Measurements from ENCODE around the gene HDGFL2.

Gene HDGFL2

DNA sequence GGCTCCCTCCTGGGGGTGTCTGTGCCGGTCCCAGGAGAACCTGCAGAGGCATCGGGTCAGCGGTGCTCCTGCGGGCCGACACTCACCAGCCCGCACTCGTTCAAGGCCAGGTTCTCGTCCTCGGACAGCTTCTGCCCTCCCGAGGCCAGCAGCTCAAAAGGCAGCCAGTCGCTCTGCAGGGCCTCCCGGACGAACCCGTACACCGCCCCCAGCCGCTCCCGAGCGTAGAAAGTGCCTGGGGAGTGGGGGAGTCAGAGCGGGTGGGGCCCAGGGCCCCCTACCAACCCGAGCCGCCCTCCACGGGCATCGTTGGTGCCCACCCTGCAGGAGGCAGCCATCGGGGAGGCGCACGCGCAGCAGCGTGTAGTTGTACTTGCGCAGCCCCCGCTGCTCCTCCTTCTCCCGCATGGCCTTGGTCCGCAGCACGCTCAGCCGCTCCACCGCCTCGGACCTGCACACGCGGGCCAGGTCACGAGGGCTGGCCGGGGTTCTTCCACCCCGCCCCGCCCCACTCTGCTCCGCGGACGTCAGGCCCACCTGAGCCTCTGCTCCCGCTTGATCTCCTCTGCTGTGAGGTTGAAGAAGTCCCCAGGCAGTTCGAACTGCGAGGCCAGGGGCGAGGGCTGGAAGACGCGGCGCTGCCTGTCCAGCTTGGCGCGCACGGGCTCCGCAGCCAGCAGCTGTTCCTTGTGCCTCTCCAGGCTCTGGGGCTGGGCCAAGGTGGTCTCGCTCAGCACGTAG lies 26.0 kb upstream of the HDGFL2 start:
- DNase-seq: no peak

DNA sequence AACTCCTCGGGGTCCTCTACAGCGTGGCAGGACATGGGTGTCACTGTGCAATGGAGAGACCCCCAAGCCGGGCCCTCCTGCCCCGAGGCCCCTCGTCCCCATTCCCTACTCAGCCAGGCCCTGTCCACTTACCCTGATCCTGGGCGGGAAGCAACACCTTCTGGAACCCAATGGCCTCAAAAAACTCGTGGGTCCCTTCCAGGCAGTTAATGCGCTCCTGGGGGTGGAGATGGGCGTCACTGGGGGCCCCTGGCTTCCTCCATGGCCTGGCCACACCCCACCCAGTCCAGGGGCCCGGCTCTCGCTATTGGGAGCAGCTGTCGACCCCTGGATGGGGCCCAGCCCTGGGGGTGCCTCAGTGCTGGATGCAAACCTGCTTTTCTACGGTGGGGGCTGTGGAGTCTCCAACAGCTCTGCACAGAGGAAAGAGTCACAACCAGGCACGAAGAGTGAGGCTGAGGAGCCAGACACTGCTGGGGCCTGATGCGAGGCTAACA lies 25.3 kb upstream of the HDGFL2 start:
- DNase-seq: no peak

DNA sequence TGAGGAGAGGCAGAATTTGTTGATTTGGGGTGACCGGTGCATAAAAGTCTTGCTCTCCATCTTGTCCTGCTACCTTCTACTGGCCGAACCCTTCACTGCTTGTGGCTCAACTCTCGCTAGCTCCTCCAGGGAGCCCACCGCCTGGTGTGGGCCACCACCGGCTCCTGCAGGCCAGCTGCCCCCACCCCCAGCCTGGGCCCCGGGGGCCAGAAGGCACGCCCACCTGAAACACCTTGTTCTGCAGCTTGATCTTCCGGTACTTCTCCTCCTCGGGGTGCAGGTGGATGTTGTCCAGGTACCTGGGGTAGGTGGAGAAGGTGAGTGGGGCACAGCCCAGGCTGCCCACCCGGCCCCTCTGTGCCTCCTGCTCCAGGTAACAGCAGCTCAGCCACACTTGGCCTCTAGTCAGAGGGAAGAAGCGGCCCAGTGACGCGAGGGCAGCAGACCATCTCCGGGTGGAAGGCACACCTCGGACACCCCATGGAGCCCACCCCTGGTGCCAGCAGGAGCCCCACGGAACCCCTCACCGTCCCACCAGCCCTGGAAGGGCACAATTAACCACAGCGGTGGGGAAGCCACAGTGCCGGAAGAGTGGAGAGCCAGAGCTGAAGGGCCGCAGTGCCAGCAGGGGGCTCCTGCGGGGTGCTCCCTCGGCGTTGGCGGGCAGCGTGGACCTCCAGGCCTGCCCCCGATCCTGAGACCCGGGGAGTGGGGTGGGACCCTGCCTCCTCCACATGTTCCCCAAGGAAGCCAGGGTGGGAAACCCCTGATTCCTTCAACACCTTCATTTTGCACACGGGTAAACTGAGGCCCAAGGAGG lies 24.6 kb upstream of the HDGFL2 start:
- no peak for DNase-seq

DNA sequence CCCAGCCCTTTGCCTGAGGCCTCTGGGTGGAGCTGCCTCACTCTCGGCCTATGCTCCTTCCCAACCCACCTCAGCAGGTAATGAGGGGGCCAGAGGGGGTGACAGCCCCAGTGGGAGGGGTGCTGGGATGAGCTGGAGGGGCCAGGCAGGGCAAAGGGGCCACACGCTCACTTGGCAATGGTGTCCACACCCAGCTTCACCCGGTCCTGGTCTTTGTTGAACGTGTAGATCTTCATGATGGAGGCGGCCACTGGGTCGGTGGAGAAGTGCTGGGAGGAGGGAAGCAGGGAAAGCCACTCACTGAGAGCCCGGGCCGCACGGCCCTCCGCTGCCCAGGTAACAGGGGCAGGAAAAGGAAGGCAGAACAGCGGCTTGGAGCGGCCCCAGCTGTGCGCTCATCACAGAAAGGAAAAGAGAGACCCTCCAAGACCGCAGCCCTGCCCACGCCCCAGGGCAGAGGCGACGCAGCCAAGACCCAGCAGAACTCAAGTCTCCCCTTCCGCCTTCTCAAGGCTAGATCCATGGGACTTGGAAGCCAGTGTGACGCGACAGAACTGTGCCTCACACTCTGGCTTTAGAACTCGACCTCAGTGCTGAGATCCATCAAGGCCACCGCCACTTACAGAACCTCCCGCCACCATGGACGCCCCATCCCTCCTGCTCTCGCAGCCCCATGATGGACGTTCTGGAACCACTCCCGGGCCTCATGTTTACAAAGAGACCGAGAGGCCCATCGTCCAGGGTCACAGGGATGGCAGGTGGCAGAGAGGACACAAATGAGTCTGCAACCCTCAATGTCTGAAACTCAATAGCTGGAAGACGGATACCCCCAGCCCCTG lies 23.7 kb upstream of the HDGFL2 start:
- no peak for DNase-seq

DNA sequence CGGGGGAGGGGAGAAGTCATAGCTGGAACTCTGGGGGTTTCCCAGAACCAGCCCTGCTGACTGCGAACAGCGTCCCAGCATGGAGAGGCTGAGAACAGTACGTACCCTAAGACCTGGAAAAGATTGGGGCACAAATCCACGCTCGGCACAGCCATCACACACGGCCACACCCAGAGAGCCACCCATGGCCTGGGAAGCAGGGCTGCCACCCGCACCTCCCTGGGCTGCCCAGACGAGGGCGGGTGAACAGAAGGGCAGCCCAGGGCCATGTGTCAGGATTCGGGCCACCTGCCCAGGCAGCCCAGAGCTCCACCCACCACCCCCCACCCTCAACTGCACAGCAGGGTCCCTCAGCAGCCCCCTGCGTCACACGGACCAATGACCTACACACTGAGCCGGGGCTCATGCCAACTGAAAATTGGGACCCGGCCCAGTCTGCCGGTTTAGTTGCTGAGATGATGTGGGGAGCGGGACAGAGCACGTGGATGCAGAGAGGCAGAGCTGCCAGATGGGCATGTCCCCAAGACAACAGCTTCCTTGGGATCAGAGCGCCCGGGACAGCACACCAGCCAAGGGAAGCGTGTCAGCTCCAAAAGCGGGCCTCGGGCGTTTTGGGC lies 23.0 kb upstream of the HDGFL2 start:
- DNase-seq: peak; percentile 74 to 80

DNA sequence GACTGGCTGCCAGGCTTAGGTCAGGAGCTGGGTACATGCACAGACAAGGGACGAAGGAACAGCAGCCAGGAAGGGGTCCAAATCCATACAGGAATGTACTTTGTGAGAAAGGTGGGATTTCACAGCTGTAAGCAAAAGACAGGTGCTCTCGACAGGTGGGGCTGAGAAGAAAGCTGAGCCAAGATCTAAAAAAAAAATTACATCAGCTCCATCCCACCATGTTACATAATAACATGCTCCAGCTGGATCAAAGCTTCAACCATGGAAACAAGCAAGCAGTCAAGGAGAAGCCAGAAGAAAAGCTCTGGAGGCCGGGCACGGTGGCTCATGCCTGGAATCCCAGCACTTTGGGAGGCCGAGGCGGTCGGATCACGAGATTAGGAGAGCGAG lies 22.5 kb upstream of the HDGFL2 start:
- peak in 1 of 2 donors; percentile 48 for DNase-seq

DNA sequence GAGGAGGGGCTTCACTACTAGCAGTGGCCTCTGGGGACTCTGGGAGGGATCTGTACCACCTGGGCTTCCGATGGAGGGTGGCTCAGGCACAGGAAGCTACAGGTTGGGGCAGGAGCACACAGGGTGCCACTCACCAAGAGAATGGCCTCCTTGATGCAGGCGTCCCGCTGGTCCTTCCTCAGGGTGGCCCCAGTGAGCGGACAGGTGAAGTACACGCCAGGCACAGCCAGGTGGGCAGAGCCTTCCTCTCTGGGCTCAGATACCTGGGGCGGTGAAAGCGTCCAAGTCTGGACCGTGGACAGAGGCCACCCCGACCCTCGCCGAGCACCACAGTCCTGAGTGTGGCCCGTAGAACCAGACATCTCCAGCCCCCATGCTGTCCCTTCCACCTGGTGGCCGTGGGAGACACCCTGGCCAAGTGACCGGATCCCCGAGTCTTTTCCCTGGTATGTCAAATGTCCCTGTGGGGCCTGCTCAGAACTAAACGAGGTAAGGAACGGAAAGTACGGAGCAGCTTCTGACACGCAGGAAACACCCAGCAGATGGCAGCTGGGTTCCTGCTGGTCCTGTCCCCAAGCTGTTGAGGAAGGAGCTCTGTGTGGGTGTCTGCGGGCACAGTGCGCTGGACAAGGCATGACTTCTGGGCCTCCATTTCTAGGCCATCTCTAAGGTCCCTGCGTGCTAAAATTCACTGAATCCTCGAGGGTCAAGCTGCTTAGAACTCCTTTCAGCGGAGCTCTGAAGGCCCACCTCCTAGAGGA lies 19.7 kb upstream of the HDGFL2 start:
- no peak for DNase-seq

DNA sequence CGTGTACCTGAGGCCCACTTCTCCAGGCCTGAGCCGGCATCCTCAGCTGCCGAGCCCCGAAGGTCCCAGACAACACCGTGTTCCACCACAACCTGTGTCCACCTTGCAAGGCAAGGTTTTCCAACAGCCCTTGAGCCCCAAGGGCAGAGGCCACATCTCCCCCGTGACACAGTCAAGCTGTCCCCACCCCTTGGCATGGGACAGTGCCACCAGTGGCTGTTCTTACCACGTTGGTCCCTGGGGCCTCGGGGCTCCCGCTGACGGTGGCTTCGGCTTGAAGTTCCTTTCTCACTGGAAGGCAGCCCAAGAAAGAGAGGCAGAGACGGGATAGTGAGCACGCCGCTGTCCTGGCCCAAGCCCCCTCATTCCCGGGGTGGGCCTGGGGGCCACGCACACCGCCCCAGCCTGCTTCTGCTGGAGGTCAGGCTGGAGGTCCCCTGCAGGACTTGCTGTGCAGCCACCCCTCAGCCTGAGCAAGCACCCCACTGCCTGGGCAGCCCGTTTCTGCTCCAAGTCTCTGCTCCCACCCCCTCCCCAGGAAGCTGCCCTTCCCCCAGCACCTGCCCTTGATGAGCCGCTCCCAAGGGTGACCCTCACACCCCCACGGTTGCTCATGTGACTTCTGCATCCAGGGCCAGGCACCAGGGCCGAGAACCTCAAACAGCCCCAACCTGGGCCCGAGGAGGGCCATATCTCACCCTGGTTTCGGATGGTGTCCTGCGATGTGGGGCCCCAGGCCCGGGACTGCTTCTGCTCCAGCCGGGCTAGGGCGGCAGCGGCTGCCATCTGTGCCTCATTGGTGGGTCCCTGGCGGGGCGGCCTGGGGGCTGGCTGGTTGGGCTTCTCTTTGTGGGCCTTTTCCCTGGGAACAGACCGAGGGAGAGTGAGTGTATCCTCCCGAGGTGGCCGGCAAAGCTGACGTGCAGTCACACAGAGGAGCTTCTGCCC lies 18.6 kb upstream of the HDGFL2 start:
- DNase-seq: no peak

DNA sequence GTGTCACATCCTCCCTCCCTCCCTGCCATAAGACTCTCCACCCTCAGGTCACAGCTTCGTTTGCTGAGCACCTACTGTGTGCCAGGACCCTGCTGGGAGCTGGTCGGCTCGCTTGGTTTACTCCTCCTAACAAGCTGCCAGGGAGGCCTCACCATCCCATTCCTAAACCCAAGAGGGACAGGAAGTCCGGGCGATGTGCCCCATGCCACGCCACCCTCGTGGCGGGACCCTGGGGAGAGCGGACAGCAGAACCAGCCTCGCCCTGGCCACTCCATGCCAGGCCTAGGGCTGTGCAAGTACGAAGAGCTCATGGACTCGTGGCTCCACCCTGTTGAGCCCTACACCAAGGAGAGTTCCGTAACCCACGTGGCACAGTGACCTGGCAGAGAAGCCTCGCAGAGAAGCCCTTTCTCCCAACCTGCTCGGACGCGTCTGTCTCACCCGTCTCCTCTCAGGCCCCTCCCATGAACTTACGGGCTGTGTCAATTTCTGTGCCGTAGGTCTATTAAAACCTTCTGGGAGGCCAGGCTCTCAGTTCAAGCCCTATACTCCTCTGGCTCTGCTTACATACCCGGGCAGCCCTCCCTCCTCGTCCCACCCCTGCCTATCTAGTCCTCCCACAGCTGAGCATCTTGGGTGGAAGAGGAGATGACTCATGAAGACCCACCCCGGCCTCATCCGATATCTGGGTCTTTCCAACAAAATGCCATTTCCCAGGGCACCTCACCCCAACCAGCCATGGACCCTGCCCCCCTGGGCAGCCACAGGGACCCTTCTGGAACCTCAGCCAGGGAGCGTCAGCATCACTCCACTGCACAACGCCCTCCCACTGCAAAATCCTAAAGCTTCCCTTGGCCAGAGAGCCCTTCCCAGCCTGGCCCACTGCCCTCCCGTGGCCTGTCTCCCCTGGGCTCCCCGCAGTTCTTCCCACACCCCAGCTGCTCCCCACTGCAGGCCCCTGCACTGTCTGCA lies 17.1 kb upstream of the HDGFL2 start:
- DNase-seq: no peak

DNA sequence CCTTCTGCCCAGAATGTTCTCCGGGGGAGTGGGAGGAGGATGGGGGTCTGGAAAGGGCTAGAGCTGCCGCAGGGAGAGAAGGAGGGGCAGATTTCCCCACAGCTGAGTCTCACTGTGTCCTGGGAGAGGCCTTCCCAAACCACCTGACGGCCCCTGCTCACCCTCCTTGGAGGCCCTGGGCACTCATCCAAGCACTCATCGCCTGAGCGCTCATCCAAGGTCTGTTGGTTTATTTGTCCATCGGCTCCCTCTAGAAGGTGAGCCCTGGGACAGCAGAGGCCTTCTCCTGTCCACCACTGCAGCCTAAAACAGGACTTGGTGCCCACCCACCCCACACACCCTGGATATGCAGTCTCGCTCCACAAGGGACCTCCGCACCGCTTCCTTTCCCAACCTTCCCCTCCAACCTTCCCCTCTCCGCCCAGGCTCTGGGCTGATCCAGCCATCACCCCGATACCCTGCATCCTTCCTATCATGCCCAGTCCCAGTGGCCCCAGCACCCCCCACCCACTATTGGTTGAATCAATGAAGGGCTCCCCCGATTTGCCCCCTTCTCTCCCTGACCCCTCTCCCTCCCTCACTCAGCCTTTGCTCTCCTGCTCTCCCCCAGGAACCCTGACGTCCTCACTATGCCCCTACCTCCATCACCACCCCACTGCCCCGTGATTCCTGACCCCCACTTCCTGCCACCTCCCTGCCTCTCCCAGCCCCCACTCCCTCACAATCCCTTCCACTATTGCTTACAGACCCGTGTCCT lies 16.2 kb upstream of the HDGFL2 start:
- DNase-seq: peak in 1 of 2 donors; percentile 15

DNA sequence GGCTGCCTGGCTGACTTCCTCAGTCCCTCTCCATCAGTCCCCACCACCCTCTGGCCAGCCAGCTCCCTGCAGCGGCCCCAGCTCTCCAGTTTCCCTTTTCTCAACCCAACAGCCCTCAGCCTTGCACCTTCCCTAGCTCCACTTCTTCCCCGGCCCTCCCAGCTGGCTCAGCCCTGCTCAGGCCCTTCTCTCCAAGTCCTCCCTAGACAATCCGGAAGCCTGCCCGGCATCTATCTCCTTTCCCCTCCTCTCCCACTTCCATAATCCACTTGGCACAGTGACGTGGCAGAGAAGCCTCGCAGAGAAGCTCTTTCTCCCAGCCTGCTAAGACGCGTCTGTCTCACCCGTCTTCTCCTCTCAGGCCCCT lies 15.6 kb upstream of the HDGFL2 start:
- DNase-seq: peak in 1 of 2 donors; percentile 26

DNA sequence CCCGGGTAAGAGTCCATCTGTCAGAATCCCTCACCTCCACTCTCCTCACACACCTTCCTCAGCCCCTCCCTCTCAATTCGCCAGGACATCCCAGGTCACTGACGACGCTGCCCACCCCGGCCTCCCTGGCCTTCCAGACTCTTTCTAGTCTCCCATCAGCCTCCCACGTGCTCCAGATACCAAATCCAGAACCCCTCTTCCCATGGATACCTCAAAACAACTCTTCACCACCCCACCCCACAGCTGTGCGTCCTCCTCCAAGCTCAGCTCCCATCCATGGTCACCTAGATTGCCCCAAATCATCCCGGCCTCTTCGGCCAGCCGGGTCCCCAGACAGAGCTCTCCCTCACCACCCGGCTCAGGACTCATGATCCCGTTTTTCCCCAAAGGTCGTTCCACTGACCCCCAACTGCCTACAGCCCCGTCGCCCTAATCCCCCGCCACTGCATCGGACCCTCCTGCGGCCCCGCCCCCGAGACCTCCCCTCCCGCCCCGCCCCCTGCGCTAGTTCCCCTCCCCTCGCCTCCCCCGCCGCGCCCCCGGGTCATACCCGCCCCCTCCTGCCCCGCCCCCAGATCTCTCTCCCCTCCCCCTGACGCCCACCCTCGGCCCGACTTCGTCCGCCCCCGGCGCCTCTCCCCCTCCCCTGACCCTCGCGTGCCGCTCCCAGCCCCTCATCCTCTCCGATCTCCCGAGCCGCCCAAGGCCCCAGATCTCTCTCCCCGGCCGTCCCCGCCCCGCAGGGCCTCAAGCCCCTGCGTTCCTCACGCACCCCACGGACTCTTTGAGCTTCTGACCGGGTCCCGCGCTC lies 15.0 kb upstream of the HDGFL2 start:
- DNase-seq: no peak

DNA sequence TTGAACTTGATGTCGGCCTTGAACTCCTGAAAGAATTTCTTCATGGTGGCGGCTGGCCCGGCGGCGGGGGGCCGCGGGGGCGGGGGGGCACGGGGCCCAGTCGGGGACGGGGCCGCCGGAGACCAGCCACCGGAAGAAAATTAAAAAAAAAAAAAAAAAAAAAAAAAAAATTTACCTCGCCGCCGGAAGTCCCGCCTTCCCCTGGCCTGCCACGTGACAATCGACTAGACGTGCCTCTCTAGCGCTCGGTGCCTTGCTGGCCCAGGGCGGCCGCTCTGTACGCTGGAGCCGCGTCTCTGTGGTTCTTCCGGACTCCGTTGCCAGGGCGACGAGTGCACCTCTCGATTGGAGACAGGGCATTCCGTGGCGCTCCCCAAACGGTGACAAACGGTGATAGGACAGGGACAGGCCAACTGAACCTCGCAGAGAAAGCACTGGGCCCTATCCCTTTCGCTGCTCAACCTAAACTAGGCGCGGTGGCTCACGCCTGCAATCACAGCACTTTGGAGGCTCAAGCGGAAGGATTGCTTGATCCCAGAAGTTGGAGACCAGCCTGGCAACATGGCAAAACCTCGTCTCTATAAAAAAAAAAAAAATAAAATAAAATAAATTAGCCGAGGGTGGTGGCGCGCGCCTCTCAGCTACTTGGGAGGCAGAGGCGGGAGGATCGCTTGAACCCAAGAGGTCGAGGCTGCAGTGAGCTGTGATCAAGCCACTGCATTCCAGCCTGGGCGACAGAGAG lies 14.3 kb upstream of the HDGFL2 start, which contains the start of gene UBXN6:
UBXN6 (minus strand) TSS at position 141 of the 742 bp plus-strand sequence; CDS start at position 44, 97 bp downstream.
- peak; percentile 93 to 96 for DNase-seq

DNA sequence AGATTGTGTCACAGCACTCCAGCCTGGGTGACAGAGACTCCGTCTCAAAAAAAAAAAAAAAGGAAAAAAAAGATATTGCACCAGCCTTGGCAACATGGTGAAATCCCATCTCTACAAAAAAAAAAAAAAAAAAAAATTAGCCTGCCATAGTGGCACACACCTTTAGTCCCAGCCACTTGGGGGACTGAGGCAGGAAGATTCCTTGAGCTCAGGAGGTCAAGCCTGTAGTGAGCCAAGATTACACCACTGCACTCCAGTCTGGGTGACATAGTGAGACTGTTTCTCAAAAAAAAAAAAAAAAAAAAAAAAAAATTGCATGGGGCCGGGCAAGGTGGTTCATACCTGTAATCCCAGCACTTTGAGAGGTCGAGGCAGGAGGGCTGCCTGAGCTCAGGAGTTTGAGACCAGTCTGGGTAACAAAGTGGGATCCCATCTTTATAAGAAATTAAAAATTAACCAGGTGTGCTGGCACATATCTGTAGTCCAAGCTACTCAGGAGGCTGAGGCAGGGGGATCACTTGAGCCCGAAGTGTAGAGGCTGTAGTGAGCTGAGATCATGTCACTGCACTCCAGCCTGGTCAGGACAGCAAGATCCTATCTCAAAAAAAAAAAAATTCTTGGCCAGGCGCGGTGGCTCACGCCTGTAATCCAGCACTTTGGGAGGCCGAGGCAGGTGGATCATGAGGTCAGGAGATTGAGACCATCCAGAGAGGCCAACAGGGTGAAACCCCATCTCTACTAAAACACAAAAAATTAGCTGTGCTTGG lies 7.1 kb upstream of the HDGFL2 start:
- no peak for DNase-seq

DNA sequence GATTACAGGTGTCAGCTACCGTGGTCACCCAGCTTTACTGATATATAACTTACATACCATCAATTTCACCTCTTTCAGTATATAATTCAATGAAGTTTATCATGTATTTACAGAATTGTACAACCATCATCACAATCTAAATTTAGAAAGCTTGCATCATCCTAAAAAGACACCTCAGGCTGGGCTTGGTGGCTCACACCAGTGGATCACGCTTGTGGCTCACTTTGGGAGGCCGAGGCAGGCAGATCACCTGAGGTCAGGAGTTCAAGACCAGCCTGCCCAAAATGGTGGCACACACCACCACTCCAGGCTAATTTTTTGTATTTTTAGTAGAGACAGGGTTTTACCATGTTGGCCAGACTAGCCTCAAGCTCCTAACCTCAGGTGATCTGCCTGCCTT lies 4.3 kb upstream of the HDGFL2 start:
- DNase-seq: no peak
